Heart right ventricle (tissue), 16 donors: Measurements from ENCODE around the gene CDK12. TPM values are rescaled to one million over a fixed set of nuclear protein-coding genes. Genes with fewer than 3 reads are reported as not detected.

Source experiments
- ATAC-seq, 8 donors: fragments of 200-7000 bp; cut with Tn5 transposase; one replicate each; pipeline ENCODE4 v1.9.1; 2020; ENCODE audit warnings: mild to moderate bottlenecking in 8 of 8, moderate library complexity in 8 of 8, moderate number of reproducible peaks in 1 of 8
- DNase-seq, 2 donors: peaks; one replicate each; pipeline ENCODE4 v3.0.0-alpha.2; 2020
- H3K27ac ChIP-seq, 10 donors: fragments of 200-600 bp; sonication (generic) in 2 of 10; one replicate each; pipeline versions ENCODE4 v1.5.0 to v1.8.0; 2020 to 2022; ENCODE audit warnings: mild to moderate bottlenecking in 3 of 10
- H3K27me3 ChIP-seq, 7 donors: fragments of 200-600 bp; one replicate each; pipeline ENCODE4 v1.8.0; 2021 to 2022; ENCODE audit warnings: mild to moderate bottlenecking in 2 of 7
- H3K36me3 ChIP-seq, 9 donors: fragments of 200-600 bp; sonication (generic) in 1 of 9; one replicate each; pipeline versions ENCODE4 v1.5.0 to v1.8.0; 2020 to 2022; ENCODE audit warnings: mild to moderate bottlenecking in 2 of 9
- H3K4me1 ChIP-seq, 9 donors: fragments of 200-600 bp; sonication (generic) in 1 of 9; one replicate each; pipeline versions ENCODE4 v1.5.0 to v1.8.0; 2020 to 2022; ENCODE audit warnings: mild to moderate bottlenecking in 4 of 9
- H3K4me3 ChIP-seq, 10 donors: fragments of 200-600 bp; sonication (generic) in 2 of 10; one replicate each; pipeline versions ENCODE4 v1.5.0 to v1.8.0; 2020 to 2022; ENCODE audit warnings: mild to moderate bottlenecking in 7 of 10, moderate library complexity in 2 of 10
- H3K9me3 ChIP-seq, 11 donors: fragments of 200-600 bp in 10 of 11; sonication (generic) in 2 of 11; one replicate each; pipeline versions ENCODE4 v1.5.0 to v1.8.0; 2013 to 2022; ENCODE audit warnings: mild to moderate bottlenecking in 2 of 11, control low read depth in 1 of 11, moderate library complexity in 1 of 11
- WGBS, 2 donors: extraction: QIAGEN DNeasy Blood & Tissue Kit; methylation state at CpG; one replicate each; pipeline ENCODE4 v1.1.7; 2013; ENCODE audit warnings: inconsistent platforms in 1 of 2; 5-methylcytosine and 5-hydroxymethylcytosine counted together
- intact Hi-C, 10 donors: fragments of 100-400 bp; cut with DNase I; formaldehyde crosslinking; loops; one replicate each; pipeline versions ENCODE4 v1.11.1 to v1.14.2; 2022
- polyA plus RNA-seq, 2 donors: library from polyadenylated mRNA; stranded (reverse); fragments of 200-250 nt; gene quantifications; one replicate each; pipeline ENCODE4 v1.2.3, GENCODE V29; 2013
- total RNA-seq, 10 donors: library from RNA; stranded (reverse); fragmentation: NEBNext Ultra II Directional in 3 of 10; extraction: Animal tissue kit (Norgen Biotek cat#: 25700) in 3 of 10; gene quantifications; one replicate each; pipeline versions ENCODE4 v1.2.1 to v1.2.4, GENCODE V29; 2021 to 2023
- TF ChIP-seq, protein P1 (sequence below), 9 donors: fragments of 200-600 bp; sonication (generic) in 2 of 9; IDR thresholded peaks; one replicate each; pipeline versions ENCODE4 v1.5.0 to v1.8.0; 2021 to 2022; ENCODE audit warnings: antibody characterized with exemption in 9 of 9, mild to moderate bottlenecking in 5 of 9, moderate library complexity in 1 of 9
- donor health status: Arrhythmogenic right ventricular cardiomyopathy.
- donor health status: ischemic (EF 13 %, LVEDD 7.1; RV severe dilation, severe dysfunction).
- donor health status: healthy with polysubstance abuse.
- donor health status: DM: no; HTN: yes; CAD: no.
- donor health status: DM: no; HTN: no; CAD: no.
- donor health status: ischemic (EF 25% LVEDD 6.9; RV normal size, moderate dysfunction).
- donor health status: ischemic (EF 25% LVEDD 5.7; RV mildly dilated, moderate dysfunction).
- donor health status: healthy.
- donor health status: DM: yes; HTN: yes; CAD: no.
- donor health status: Ischemic cardiomyopathy.
- donor health status: ischemic (EF 35%, LVEDD 5.7; RV mildly dilated, moderate dysfunction).
- donor health status: nonischemic (EF 11% LVEDD 7.7; RV severe dilation, severe dysfunction).
- donor health status: DM: yes; HTN: yes; CAD: no.
- donor health status: PGD.
- donor health status: ischemic (EF 29% LVEDD 5.4; RV normal size, mild dysfunction).
- donor health status: nonischemic (EF 23%, LVEDD 6.1; RV moderate dilation, normal function).

CDK12 gene
- total and polyA plus RNA-seq, 12 donors: 5.0 to 29.3 (median 23.7) TPM

DNA sequence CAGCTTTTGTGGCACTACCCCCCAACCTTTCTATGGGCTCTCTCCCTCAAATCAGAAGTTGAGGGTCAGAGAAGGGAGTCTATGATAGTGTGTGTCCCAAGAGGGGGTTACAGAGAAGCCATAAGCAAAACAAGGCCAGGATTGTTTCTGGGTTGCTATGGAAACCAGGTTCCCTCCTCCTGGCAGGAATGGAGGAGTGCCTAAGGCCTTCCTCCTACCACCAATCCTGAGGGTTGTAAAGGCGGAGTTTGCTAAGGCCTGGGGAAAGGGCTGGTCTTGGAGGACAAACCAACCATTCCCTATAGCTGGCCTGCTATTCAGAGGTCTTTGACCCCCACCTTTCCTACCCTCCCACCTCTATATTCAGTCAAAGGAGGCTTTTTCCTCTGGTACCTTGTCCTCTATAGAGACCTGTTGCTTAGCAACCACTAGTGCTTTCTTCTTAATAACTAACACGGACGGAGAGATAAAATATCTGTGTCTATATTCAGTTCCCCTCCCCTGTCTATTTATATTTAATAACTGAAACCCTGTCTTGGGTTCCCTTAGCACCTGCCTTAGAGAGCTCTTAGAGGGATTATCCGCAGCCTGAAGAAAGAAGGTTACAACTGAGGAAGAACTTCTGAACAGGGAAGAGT, 103.0 kb downstream of the CDK12 start:
- Histone ChIP-seq H3K4me3 (no peak overlapping the region), H3K27ac (no peak overlapping the region), H3K36me3 (peaks cover 0 to 77% (median 9%) of the 10 kb centered on the region in 9 donors), H3K27me3 (no peaks in the 10 kb centered on the region), H3K9me3 (no peaks in the 10 kb centered on the region), H3K4me1 (peaks cover 0 to 6% (median 0%) of the 10 kb centered on the region in 9 donors)
- DNase-seq (no peak), ATAC-seq (peak in 2 of 8 donors; percentile 11 to 20)
- TF ChIP-seq, protein P1, sequence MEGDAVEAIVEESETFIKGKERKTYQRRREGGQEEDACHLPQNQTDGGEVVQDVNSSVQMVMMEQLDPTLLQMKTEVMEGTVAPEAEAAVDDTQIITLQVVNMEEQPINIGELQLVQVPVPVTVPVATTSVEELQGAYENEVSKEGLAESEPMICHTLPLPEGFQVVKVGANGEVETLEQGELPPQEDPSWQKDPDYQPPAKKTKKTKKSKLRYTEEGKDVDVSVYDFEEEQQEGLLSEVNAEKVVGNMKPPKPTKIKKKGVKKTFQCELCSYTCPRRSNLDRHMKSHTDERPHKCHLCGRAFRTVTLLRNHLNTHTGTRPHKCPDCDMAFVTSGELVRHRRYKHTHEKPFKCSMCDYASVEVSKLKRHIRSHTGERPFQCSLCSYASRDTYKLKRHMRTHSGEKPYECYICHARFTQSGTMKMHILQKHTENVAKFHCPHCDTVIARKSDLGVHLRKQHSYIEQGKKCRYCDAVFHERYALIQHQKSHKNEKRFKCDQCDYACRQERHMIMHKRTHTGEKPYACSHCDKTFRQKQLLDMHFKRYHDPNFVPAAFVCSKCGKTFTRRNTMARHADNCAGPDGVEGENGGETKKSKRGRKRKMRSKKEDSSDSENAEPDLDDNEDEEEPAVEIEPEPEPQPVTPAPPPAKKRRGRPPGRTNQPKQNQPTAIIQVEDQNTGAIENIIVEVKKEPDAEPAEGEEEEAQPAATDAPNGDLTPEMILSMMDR (IDR thresholded peaks at IDR 0.05): no peak
- 64 to 74% methylated on average over 4 of the region's 4 CpGs for WGBS, 2 donors
- intact Hi-C loops: no loop called here

DNA sequence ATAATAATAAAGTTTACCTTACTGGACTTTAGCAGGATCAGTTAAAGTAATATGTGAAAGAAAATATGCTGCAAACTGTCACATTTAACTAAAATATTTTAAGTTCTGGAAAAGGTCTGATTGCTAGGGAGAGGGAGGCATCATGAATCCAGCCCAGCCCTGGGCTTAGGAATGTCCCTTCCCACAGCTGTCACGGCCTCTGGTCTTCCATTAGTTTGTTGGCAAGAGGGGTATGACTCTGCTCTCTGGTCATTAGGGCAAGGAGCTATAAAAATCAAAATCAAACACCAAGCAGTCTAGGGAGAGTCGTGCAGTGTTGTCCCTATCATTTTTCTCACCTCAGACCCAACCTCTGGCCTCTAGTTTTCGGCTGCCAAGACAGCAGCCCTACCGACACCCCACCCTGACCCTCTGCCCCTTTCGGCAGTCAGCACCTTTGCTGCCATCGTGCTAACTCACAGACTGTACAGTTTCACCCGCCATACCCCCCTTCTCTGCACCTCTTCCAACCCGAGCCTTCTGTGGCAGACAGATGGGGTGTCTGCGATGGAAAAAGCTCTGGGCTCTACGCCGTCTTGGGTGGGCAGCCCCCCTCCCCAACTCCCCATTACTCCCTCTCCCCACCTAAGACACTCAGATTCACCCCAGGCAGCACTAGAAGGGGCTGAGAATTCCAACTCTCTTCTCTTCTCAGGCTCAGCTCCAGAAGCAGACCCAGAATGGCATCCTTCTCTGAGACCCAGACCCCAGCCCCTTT, 105.0 kb downstream of the CDK12 start:
- DNase-seq (no peak), ATAC-seq (no peak)
- intact Hi-C loops: no loop called here
- TF ChIP-seq, protein P1 (IDR thresholded peaks at IDR 0.05): no peak
- H3K4me3 ChIP-seq: no peak overlapping the region
- peaks cover 0 to 6% (median 0%) of the 10 kb centered on the region in 9 donors for H3K4me1 ChIP-seq
- no peaks in the 10 kb centered on the region for H3K27me3 ChIP-seq
- 89% methylated on average over 11 of the region's 11 CpGs for WGBS, 2 donors
- H3K9me3 ChIP-seq: peaks cover 0 to 6% (median 0%) of the 10 kb centered on the region in 11 donors
- H3K36me3 ChIP-seq: peaks cover 0 to 70% (median 5%) of the 10 kb centered on the region in 9 donors
- no peak overlapping the region for H3K27ac ChIP-seq

DNA sequence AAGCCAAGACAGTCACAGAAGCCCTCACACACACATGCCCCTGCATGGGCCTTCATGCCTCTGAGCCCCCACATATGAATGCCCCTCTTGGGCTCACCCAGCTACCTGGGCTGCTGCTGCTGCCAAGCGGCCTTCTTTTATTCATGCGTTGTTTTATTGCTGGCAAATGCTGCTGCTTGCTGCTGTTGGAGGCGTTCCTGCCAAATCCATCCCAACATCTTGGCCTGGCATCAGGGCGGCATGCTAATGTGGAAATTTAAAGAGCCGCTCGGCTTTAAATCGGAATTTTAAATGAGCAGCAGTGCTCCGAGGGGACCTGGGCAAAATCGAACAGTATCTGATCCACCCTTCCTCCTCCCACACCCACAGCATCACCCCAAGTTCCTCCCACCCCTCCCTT, 107.4 kb downstream of the CDK12 start:
- Histone ChIP-seq H3K4me1 (peaks cover 0 to 12% (median 8%) of the 10 kb centered on the region in 9 donors), H3K27me3 (no peaks in the 10 kb centered on the region), H3K27ac (no peak overlapping the region), H3K36me3 (peaks cover 0 to 70% (median 5%) of the 10 kb centered on the region in 9 donors), H3K4me3 (no peak overlapping the region), H3K9me3 (peaks cover 0 to 9% (median 2%) of the 10 kb centered on the region in 11 donors)
- 84 to 87% methylated on average over 9 of the region's 9 CpGs for WGBS, 2 donors
- DNase-seq: no peak
- TF ChIP-seq, protein P1 (IDR thresholded peaks at IDR 0.05): no peak
- no peak for ATAC-seq
- intact Hi-C loops: no loop called here

DNA sequence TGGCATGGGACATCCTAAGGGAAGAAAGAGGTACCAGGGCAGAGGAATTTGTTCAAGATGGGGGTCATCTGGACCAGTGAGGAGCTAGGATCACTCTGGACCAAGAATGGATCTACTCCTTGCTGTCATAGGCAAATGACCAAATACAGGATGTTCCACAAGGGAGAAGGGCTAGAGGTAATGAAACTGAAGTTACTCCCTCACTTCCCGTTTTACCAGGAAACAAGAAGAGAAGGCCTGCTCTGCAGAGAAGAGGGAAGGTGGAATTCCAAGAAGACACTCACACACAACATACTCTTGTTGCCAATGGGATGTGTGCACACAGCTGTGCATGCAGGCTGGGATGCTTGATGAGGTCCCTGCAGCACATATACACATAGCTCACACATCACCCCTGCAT, 107.8 kb downstream of the CDK12 start:
- Histone ChIP-seq H3K9me3 (peaks cover 0 to 9% (median 2%) of the 10 kb centered on the region in 11 donors), H3K27ac (no peak overlapping the region), H3K27me3 (no peaks in the 10 kb centered on the region), H3K4me1 (peaks cover 0 to 15% (median 11%) of the 10 kb centered on the region in 9 donors), H3K36me3 (peaks cover 0 to 66% (median 5%) of the 10 kb centered on the region in 9 donors), H3K4me3 (no peak overlapping the region)
- TF ChIP-seq, protein P1 (IDR thresholded peaks at IDR 0.05): no peak
- intact Hi-C loops: no loop called here
- DNase-seq (no peak), ATAC-seq (no peak)
- 61 to 65% methylated on average over 1 of the region's 1 CpG for WGBS, 2 donors
